Mesothelial cell of epicardium (in vitro differentiated cells): Measurements from ENCODE around the gene ARAP1. TPM values are rescaled to one million over a fixed set of nuclear protein-coding genes. Genes with fewer than 3 reads are reported as not detected.

Experiments used
- DNase-seq, 2 experiments: peaks; one replicate each; pipeline ENCODE4 v3.0.0; 2021; ENCODE audit warnings: low spot score in 2 of 2; ENCODE audit not compliant: unreplicated experiment in 2 of 2
- H3K27ac Mint-ChIP-seq: 2 replicates; pipeline ENCODE4 v1.8.0; 2021; ENCODE audit warnings: mixed read lengths
- H3K27me3 Mint-ChIP-seq: 2 replicates; pipeline ENCODE4 v1.8.0; 2021; ENCODE audit warnings: low read depth, mixed read lengths
- H3K36me3 Mint-ChIP-seq: 2 replicates; pipeline ENCODE4 v1.8.0; 2021; ENCODE audit warnings: mixed read lengths
- H3K4me1 Mint-ChIP-seq: 2 replicates; pipeline ENCODE4 v1.8.0; 2021; ENCODE audit warnings: mixed read lengths
- H3K4me3 Mint-ChIP-seq: 2 replicates; pipeline ENCODE4 v1.8.0; 2021; ENCODE audit warnings: mild to moderate bottlenecking, moderate library complexity, mixed read lengths
- H3K9me3 Mint-ChIP-seq: 2 replicates; pipeline ENCODE4 v1.8.0; 2021; ENCODE audit warnings: mixed read lengths
- CTCF ChIP-seq: fragments of 200-600 bp; sonication (generic); IDR thresholded peaks from one replicate; pipeline ENCODE4 v1.5.0; 2021; ENCODE audit warnings: antibody characterized with exemption; ENCODE audit not compliant: unreplicated experiment
- total RNA-seq: library from RNA; stranded (reverse); gene quantifications from 3 replicates; pipeline ENCODE4 v1.2.1, GENCODE V29; 2021

ARAP1 gene
- total RNA-seq, 1 donor from 2014 or later: 155 TPM

DNA sequence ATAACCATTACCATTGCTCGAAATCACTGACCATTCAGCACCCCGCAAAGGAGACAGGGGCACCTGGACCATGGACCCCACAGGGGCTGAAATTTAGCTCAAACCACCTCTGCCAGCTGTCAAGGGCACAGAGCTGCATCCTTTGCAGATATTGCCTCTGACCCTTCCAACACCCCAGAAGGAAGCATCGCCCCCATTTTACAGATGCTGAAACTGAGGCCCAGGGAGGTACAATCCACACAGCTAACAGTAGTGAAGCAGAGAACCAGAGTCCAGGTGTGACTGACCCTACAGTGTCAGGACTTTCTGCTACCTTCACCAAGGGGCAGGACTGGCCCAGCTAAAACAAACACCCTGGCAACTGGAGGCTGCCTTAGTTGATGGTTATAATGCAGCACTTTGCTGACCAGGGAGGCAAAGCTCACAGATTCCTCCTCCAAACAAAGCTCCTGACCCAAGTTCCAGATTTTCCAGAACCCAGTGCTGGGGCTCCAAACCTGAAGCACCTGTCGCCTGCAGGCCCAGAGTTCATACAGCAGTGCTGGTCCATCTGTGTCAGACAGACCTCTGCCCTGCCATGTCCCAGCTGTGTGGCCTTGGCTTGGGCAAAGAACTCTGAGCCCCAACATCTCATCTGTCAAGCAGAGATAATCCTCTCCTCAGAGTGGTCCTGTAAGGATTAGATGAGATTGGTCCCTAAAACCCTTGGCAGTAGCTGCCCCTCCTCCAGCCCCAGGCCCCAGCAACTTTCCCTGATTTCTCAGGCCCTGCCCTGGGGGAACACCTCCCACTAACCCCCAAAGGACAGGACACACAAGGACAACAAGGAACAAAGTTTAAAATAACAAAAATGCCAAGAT, 15.2 kb upstream of the ARAP1 start:
- Mint-ChIP-seq H3K27me3 (no peaks in the 10 kb centered on the region), H3K27ac (no peak overlapping the region), H3K9me3 (no peaks in the 10 kb centered on the region), H3K36me3 (no peaks in the 10 kb centered on the region), H3K4me1 (peaks cover 3% of the 10 kb centered on the region), H3K4me3 (no peak overlapping the region)
- DNase-seq: no peak
- TF ChIP-seq CTCF: no peak

DNA sequence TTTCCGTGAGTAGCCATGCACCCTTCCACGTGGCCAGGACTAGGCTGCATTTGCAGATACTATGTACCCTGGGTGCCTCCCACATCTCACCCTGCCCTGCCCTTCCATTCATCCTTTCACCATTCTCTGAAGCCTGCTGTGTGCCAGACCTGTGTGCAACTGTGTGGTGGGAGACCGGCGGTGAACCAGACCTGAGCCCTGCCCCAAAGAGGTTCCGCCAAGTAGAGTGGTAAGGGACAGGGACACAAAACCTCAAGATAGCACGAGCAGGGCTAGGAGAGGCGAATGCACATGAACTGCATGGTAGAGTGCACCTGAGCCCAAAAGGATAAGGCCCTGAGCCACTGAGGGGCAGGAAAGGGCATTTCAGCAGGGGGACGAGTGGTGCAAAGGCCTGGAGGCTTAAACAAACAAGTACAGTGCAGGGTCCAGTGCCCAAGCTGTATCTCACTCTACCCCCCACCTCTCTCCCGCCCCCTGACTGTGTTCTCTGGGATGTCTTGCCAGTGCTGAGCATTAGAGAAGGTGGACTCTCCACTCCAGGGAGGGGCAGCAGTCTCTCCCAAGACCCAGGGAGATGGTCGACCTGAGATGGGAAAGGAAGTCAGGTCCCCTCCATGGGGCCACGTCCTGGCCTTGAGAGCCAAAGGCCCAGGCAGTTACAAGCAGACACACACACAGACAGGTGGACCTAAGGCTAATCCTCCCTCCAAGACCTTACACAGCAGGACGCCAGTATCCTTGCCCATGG, 14.1 kb upstream of the ARAP1 start:
- Mint-ChIP-seq H3K9me3 (no peaks in the 10 kb centered on the region), H3K27ac (peak overlapping the region; percentile 19), H3K27me3 (no peaks in the 10 kb centered on the region), H3K4me1 (no peaks in the 10 kb centered on the region), H3K36me3 (peaks cover under 1% of the 10 kb centered on the region), H3K4me3 (no peak overlapping the region)
- TF ChIP-seq CTCF: no peak
- DNase-seq: no peak

- no peak overlapping the region for H3K27ac Mint-ChIP-seq
- peaks cover 5% of the 10 kb centered on the region for H3K36me3 Mint-ChIP-seq
- DNase-seq: no peak
Measured at GRCh38 chr11:72764503-72764902, 12.3 kb upstream of the ARAP1 start.

DNA sequence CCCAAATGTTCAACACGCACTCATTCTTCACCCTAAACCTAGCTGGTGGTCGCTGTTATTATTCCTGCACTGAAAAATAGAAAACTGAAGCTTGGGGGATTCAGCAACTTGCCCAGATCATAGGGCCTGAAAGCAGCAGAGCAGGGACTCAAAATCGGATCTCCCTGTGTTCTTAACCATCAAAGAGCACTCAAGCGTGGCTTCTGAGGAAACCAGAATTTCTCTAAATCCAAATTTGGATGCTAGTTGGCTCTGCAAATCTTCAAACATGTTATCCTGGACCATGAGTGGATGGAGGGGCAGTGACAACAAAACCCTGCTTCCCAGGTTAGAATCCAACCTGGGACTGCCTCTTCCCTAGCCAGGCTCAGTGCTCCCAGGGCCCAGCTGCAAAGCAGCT, 11.6 kb upstream of the ARAP1 start:
- no peak overlapping the region for H3K27ac Mint-ChIP-seq
- no peaks in the 10 kb centered on the region for H3K9me3 Mint-ChIP-seq
- TF ChIP-seq CTCF: no peak
- no peak for DNase-seq
- peaks cover 9% of the 10 kb centered on the region for H3K4me1 Mint-ChIP-seq
- H3K27me3 Mint-ChIP-seq: no peaks in the 10 kb centered on the region
- no peak overlapping the region for H3K4me3 Mint-ChIP-seq
- H3K36me3 Mint-ChIP-seq: peaks cover 7% of the 10 kb centered on the region

More at GRCh38 chr11:72764503-72764902, 12.3 kb upstream of the ARAP1 start:
- H3K4me3 Mint-ChIP-seq: no peak overlapping the region
- H3K9me3 Mint-ChIP-seq: no peaks in the 10 kb centered on the region
- H3K4me1 Mint-ChIP-seq: peaks cover 3% of the 10 kb centered on the region
- TF ChIP-seq CTCF: no peak
- H3K27me3 Mint-ChIP-seq: no peaks in the 10 kb centered on the region

GRCh38 chr11:72762641-72763304, 10.6 kb upstream of the ARAP1 start:
- no peak overlapping the region for H3K4me3 Mint-ChIP-seq
- peaks cover 15% of the 10 kb centered on the region for H3K4me1 Mint-ChIP-seq
- H3K9me3 Mint-ChIP-seq: no peaks in the 10 kb centered on the region
- no peaks in the 10 kb centered on the region for H3K27me3 Mint-ChIP-seq
- no peak overlapping the region for H3K27ac Mint-ChIP-seq
- no peak for DNase-seq
- peaks cover 12% of the 10 kb centered on the region for H3K36me3 Mint-ChIP-seq
- TF ChIP-seq CTCF: no peak
